ENCODE results near the gene CTSE.

CTSE gene

DNA sequence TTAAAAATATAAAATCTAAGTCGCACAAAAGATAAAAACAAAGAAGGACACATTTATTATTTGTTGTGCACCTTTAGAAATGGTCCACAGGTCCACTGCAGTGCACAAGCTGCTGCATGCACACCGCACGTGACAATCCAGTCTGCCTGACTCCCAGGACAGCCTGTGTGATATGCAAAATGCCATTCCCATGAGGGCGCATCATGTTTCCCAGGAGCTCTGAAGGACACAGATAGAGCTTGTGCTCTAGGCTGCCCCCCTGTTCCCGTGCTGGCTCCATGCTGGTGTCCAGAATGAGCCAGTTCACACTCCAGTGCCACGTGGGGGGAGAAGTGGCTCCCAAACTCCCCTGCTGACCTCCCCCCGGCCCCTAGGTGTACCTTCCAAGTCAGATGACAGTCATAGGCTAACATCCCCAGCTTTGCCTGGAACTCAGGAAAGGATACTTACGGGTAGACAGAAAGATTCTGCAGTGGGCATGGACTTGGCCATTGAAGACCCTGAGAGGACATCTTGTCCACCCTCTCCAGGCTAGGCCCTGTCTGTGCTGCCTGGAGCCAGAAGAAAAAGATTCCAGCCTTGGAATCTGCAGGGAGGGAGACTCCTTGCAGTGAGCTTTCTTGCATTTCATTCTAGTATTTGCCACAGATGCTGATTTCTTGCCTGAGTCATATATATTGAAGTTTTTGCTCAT, 46.8 kb downstream of the CTSE start:
- TF ChIP-seq CTCF (IDR thresholded peaks at IDR 0.05; ENCODE audit: low read depth, low read length), result peak; percentile 10; the same call in 1 of the 2 replicates
- no peak overlapping the region for H3K4me3 ChIP-seq (ENCODE audit: low read depth, low read length)

DNA sequence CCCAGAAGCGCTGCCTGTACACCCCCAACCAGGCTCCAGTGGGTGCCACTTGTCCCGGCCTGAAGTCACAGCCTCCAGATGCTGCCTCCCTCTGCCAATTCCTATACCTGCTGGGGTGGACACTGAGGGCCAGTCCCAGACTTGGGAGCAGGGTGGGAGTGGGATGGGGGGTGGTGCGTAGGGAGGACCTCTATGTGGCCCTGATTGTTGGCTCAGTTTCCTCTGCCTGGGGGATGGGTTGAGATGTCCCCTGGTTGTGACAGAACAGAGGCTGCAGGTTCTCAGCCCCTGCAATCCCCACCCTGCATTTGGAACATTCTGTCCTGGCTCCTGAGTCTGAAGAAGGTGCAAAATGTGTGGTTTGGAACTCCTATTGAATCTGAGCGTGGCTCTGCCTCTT, 47.7 kb downstream of the CTSE start:
- no peak overlapping the region for H3K4me3 ChIP-seq (ENCODE audit: low read depth, low read length)
- no peak for TF ChIP-seq CTCF (IDR thresholded peaks at IDR 0.05; ENCODE audit: low read depth, low read length)

DNA sequence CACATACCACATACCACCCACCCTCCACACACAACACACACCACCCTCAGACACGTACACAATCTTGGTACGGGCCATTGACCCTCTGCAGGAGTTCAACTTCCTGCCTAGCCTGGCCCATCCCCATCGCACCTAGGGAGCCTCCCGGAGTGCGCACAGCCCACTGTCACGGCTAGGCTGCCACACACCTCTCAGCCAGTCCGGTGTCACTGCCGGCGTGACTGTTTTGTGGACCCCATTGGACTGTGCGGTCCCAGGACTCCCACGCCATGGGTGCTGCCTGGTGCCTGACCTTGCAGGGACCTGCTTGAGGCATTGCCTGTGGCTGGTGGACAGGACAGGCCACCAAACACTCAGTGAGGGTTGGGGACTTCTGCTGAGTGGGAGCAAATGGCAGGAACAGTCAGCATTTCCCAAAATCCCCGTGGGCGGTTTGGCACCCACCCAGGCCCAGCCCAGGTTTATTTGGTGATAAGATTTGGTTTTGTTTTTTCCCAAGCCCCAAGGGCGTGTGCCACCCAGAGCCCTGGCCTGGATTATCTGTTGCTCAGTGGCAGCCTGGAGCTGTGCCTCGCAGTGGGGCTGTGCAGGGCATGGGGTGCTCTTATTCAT, 48.2 kb downstream of the CTSE start:
- no peak for TF ChIP-seq CTCF (IDR thresholded peaks at IDR 0.05; ENCODE audit: low read depth, low read length)

DNA sequence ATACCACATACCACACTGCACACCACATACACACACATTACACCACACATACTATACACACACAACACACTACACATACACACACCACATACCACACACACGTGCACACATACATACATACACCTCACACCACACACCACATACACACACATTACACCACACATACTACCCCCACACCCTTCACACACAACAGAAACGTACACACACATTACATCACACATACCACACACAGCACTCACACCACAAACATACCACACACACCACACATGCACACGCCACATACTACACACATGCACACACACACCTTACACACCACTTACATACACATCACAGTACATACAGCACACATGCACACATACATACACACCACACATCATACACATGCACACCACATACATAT, 49.0 kb downstream of the CTSE start:
- H3K4me3 ChIP-seq (ENCODE audit: low read depth, low read length), result no peak overlapping the region
- no peak for TF ChIP-seq CTCF (IDR thresholded peaks at IDR 0.05; ENCODE audit: low read depth, low read length)

More for the DNA sequence above, 48.2 kb downstream of the CTSE start:
- no peak overlapping the region for H3K4me3 ChIP-seq (ENCODE audit: low read depth, low read length)

GRCh38 chr1:205973377-205974232, 50.1 kb downstream of the CTSE start:
- H3K4me3 ChIP-seq (ENCODE audit: low read depth, low read length), result no peak overlapping the region
- TF ChIP-seq CTCF (IDR thresholded peaks at IDR 0.05; ENCODE audit: low read depth, low read length), result no peak

- H3K4me3 ChIP-seq (ENCODE audit: low read depth, low read length), result no peak overlapping the region
- no peak for TF ChIP-seq CTCF (IDR thresholded peaks at IDR 0.05; ENCODE audit: low read depth, low read length)
Observed at GRCh38 chr1:205972491-205973168, 51.1 kb downstream of the CTSE start.
